H9 (cell line): ENCODE results near the gene DIRAS2. TPM values are rescaled to one million over a fixed set of nuclear protein-coding genes. Genes with fewer than 3 reads are reported as not detected.

Experiments
- DNase-seq: peaks from one replicate; pipeline ENCODE4 v3.0.0-alpha.2; 2017
- H2AFZ ChIP-seq: one replicate; pipeline ENCODE4 v1.6.1; 2013; ENCODE audit warnings: mild to moderate bottlenecking, low read length, control low read depth, moderate library complexity
- H2AK5ac ChIP-seq: 2 replicates; pipeline ENCODE4 v1.6.1; 2013; ENCODE audit warnings: low read length, control low read depth, mixed read lengths; ENCODE audit not compliant: insufficient read length
- H2BK120ac ChIP-seq: one replicate; pipeline ENCODE4 v1.6.1; 2013; ENCODE audit warnings: low read depth, mild to moderate bottlenecking, low read length, control low read depth, inconsistent platforms; ENCODE audit not compliant: poor library complexity, severe bottlenecking
- H2BK12ac ChIP-seq: 2 replicates; pipeline ENCODE4 v1.6.1; 2013; ENCODE audit warnings: low read length, control low read depth, mixed read lengths, low read depth; ENCODE audit not compliant: insufficient read length
- H2BK15ac ChIP-seq: 2 replicates; pipeline ENCODE4 v1.6.1; 2013; ENCODE audit warnings: low read depth, low read length, control low read depth
- H2BK20ac ChIP-seq: one replicate; pipeline ENCODE4 v1.6.1; 2013; ENCODE audit warnings: low read depth, mild to moderate bottlenecking, low read length, control low read depth, inconsistent platforms; ENCODE audit not compliant: poor library complexity, severe bottlenecking
- H2BK5ac ChIP-seq: 2 replicates; pipeline ENCODE4 v1.6.1; 2013; ENCODE audit warnings: low read length, control low read depth, mixed read lengths; ENCODE audit not compliant: insufficient read length
- H3K14ac ChIP-seq: 2 replicates; pipeline ENCODE4 v1.6.1; 2013; ENCODE audit warnings: low read length, control low read depth; ENCODE audit not compliant: insufficient read depth
- H3K18ac ChIP-seq: 2 replicates; pipeline ENCODE4 v1.6.1; 2013; ENCODE audit warnings: low read depth, mild to moderate bottlenecking, mixed read lengths, low read length, control low read depth; ENCODE audit not compliant: insufficient read length
- H3K23ac ChIP-seq: 2 replicates; pipeline ENCODE4 v1.6.1; 2013; ENCODE audit warnings: low read length, control low read depth, mixed read lengths, low read depth; ENCODE audit not compliant: insufficient read length
- H3K23me2 ChIP-seq: 2 replicates; pipeline ENCODE4 v1.6.1; 2013; ENCODE audit warnings: low read depth, mild to moderate bottlenecking, mixed read lengths, low read length, control low read depth; ENCODE audit not compliant: insufficient read length, poor library complexity, severe bottlenecking
- H3K27ac ChIP-seq: 2 replicates; pipeline ENCODE4 v1.5.1; 2013; ENCODE audit warnings: low read length, control low read depth, mixed read lengths, low read depth; ENCODE audit not compliant: insufficient read length
- H3K27me3 ChIP-seq: 2 replicates; pipeline ENCODE4 v1.6.1; 2013; ENCODE audit warnings: low read length, control low read depth, inconsistent platforms; ENCODE audit not compliant: insufficient read depth
- H3K4ac ChIP-seq: 2 replicates; pipeline ENCODE4 v1.6.1; 2013; ENCODE audit warnings: low read depth, mild to moderate bottlenecking, control low read depth, inconsistent platforms, low read length, moderate library complexity
- H3K4me1 ChIP-seq: 2 replicates; pipeline ENCODE4 v1.6.1; 2013; ENCODE audit warnings: low read length, control low read depth, inconsistent platforms; ENCODE audit not compliant: insufficient read depth
- H3K4me2 ChIP-seq: 2 replicates; pipeline ENCODE4 v1.6.1; 2013; ENCODE audit warnings: low read length, control low read depth, mixed read lengths; ENCODE audit not compliant: insufficient read length, insufficient read depth
- H3K56ac ChIP-seq: 2 replicates; pipeline ENCODE4 v1.6.1; 2013; ENCODE audit warnings: low read depth, mild to moderate bottlenecking, mixed read lengths, low read length, control low read depth; ENCODE audit not compliant: insufficient read length
- H3K79me1 ChIP-seq: 2 replicates; pipeline ENCODE4 v1.6.1; 2013; ENCODE audit warnings: low read depth, mild to moderate bottlenecking, moderate library complexity, low read length, control low read depth, inconsistent platforms; ENCODE audit not compliant: insufficient read depth, poor library complexity, severe bottlenecking
- H3K79me2 ChIP-seq: 2 replicates; pipeline ENCODE4 v1.6.1; 2013; ENCODE audit warnings: low read length, control low read depth, inconsistent platforms; ENCODE audit not compliant: insufficient read depth
- H3K9ac ChIP-seq: 2 replicates; pipeline ENCODE4 v1.6.1; 2013; ENCODE audit warnings: low read length, control low read depth, mixed read lengths; ENCODE audit not compliant: insufficient read length; ENCODE audit errors: extremely low read depth
- H3K9me3 ChIP-seq: one replicate; pipeline ENCODE4 v1.6.1; 2013; ENCODE audit warnings: low read depth, low read length, inconsistent platforms; ENCODE audit not compliant: control insufficient read depth
- H3T11ph ChIP-seq: one replicate; pipeline ENCODE4 v1.6.1; 2013; ENCODE audit warnings: mild to moderate bottlenecking, low read length, control low read depth, inconsistent platforms
- H4K20me1 ChIP-seq: one replicate; pipeline ENCODE4 v1.6.1; 2013; ENCODE audit not compliant: control insufficient read depth, insufficient read length, insufficient read depth
- H4K5ac ChIP-seq: 2 replicates; pipeline ENCODE4 v1.6.1; 2013; ENCODE audit warnings: low read depth, mild to moderate bottlenecking, mixed read lengths, low read length, control low read depth; ENCODE audit not compliant: insufficient read length
- H4K8ac ChIP-seq: replicated peaks from 2 replicates; pipeline ENCODE4 v1.6.1; 2013; ENCODE audit warnings: low read length, control low read depth, mixed read lengths, low read depth; ENCODE audit not compliant: insufficient read length
- H4K91ac ChIP-seq: 2 replicates; pipeline ENCODE4 v1.6.1; 2013; ENCODE audit warnings: low read depth, mild to moderate bottlenecking, moderate library complexity, mixed read lengths, low read length, control low read depth; ENCODE audit not compliant: insufficient read length
- H3K27ac Mint-ChIP-seq, 3 experiments: 2 replicates in 2 of 3; 3 replicates in 1 of 3; pipeline ENCODE4 v1.8.0; 2020 to 2021; ENCODE audit warnings: mixed read lengths in 3 of 3, mild to moderate bottlenecking in 1 of 3, moderate library complexity in 1 of 3
- H3K27me3 Mint-ChIP-seq: 2 replicates; pipeline ENCODE4 v1.8.0; 2021; ENCODE audit warnings: low read depth, mild to moderate bottlenecking, moderate library complexity, mixed read lengths
- H3K36me3 Mint-ChIP-seq, 3 experiments: 2 replicates in 2 of 3; 3 replicates in 1 of 3; pipeline ENCODE4 v1.8.0; 2020 to 2021; ENCODE audit warnings: low read depth in 3 of 3, mixed read lengths in 3 of 3; ENCODE audit not compliant: insufficient read depth in 1 of 3
- H3K4me1 Mint-ChIP-seq, 2 experiments: 2 replicates each; pipeline ENCODE4 v1.8.0; 2020; ENCODE audit warnings: mixed read lengths in 2 of 2
- H3K4me3 Mint-ChIP-seq, 2 experiments: 2 replicates in 1 of 2; 3 replicates in 1 of 2; pipeline ENCODE4 v1.8.0; 2020 to 2021; ENCODE audit warnings: mild to moderate bottlenecking in 2 of 2, mixed read lengths in 2 of 2, moderate library complexity in 1 of 2
- H3K9me3 Mint-ChIP-seq, 2 experiments: 2 replicates in 1 of 2; 3 replicates in 1 of 2; pipeline ENCODE4 v1.8.0; 2020; ENCODE audit warnings: mild to moderate bottlenecking in 2 of 2, mixed read lengths in 2 of 2, moderate library complexity in 1 of 2
- CTCF ChIP-seq: fragments of 200-600 bp; sonication (generic); conservative IDR thresholded peaks from 3 replicates; pipeline ENCODE4 v1.8.0; 2021; ENCODE audit warnings: antibody characterized with exemption, mild to moderate bottlenecking
- WGBS: extraction: QIAGEN DNeasy Blood & Tissue Kit; methylation state at CpG from one replicate; pipeline ENCODE4 v1.1.7; 2013; ENCODE audit warnings: missing lambda C conversion rate, low lambda C conversion rate, mixed read lengths; ENCODE audit not compliant: insufficient read length; ENCODE audit errors: extremely low coverage; 5-methylcytosine and 5-hydroxymethylcytosine counted together
- total RNA-seq: library from RNA; stranded (reverse); gene quantifications from 2 replicates; pipeline ENCODE4 v1.2.1, GENCODE V29; 2021

Gene DIRAS2
- total RNA-seq, 1 experiment from 2014 or later, result not detected

- no peaks in the 10 kb centered on the region for H3K79me2 ChIP-seq
- H3K14ac ChIP-seq, result no peak overlapping the region
- no peak overlapping the region for H4K91ac ChIP-seq
- no peak overlapping the region for H3K4me3 Mint-ChIP-seq
- peaks cover 1% of the 10 kb centered on the region; the same call in 1 of the 2 replicates for H3K27me3 Mint-ChIP-seq
- H3K9me3 ChIP-seq, result no peaks in the 10 kb centered on the region
- H3K4me2 ChIP-seq, result no peak overlapping the region
- H2BK5ac ChIP-seq, result no peak overlapping the region
- H2BK120ac ChIP-seq, result no peak overlapping the region
- no peak for DNase-seq
- WGBS, result no CpG with 5 or more reads among the region's 2 CpGs
- no peak overlapping the region for H2BK15ac ChIP-seq
- H3T11ph ChIP-seq, result no peak overlapping the region
- H4K20me1 ChIP-seq, result no peaks in the 10 kb centered on the region
- no peaks in the 10 kb centered on the region for H3K79me1 ChIP-seq
- H3K27ac Mint-ChIP-seq, result no peak overlapping the region
- no peak overlapping the region for H2BK20ac ChIP-seq
- no peaks in the 10 kb centered on the region for H3K36me3 Mint-ChIP-seq
- no peaks in the 10 kb centered on the region for H3K27me3 ChIP-seq
- H3K9me3 Mint-ChIP-seq, result no peaks in the 10 kb centered on the region; a peak in 1 of 5 replicates
- no peak overlapping the region for H2AK5ac ChIP-seq
- H3K4me1 ChIP-seq, result no peaks in the 10 kb centered on the region; the same call in 1 of the 2 replicates
- H3K18ac ChIP-seq, result no peak overlapping the region
- H4K8ac ChIP-seq, result no peak overlapping the region
- no peak overlapping the region for H2AFZ ChIP-seq
- no peaks in the 10 kb centered on the region for H3K23me2 ChIP-seq
- no peak overlapping the region for H3K27ac ChIP-seq
- TF ChIP-seq CTCF, result no peak
- H3K23ac ChIP-seq, result no peak overlapping the region
- H3K56ac ChIP-seq, result no peak overlapping the region
- no peak overlapping the region for H4K5ac ChIP-seq
- no peak overlapping the region for H3K9ac ChIP-seq
- peaks cover 4 to 7% of the 10 kb centered on the region in 2 experiments; a peak in 3 of 4 replicates for H3K4me1 Mint-ChIP-seq
- no peak overlapping the region for H2BK12ac ChIP-seq
- H3K4ac ChIP-seq, result no peak overlapping the region
These were observed 63.4 kb downstream of the DIRAS2 start for GRCh38 chr9:90579181-90579580.
